HG03520 (cell line): ENCODE results near the gene CTSV.
"Not testable (repeated sequence)": the region's sequence is repeated elsewhere in the genome, so short reads cannot be mapped to it uniquely, and the experiment has no call there.

Experiments used
- ATAC-seq: cut with Tn5 transposase; IDR thresholded peaks from one replicate; pipeline ENCODE4 v1.9.1; 2021; ENCODE audit warnings: mild to moderate bottlenecking, moderate library complexity; ENCODE audit not compliant: unreplicated experiment

The CTSV gene

DNA sequence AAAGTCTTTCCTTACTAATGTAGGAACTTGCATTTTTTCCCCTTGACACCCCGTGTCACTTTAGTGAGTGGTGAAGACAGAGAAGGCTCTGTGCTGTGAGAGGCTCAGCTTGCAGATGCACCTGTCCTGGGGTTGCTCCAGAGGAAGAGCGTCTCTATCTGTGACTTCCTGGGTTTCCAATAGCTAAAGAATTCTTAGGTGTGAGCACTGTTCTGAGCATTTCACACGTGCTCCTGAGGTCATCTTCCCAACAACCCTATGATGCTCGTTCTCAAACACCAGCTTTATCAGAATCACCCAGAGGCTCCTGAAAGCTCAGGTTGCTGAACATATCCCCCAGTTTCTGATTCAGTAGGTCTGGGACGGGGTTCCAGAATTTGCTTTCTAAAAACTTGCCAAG lies 6.4 kb upstream of the CTSV start:
- ATAC-seq: no peak

DNA sequence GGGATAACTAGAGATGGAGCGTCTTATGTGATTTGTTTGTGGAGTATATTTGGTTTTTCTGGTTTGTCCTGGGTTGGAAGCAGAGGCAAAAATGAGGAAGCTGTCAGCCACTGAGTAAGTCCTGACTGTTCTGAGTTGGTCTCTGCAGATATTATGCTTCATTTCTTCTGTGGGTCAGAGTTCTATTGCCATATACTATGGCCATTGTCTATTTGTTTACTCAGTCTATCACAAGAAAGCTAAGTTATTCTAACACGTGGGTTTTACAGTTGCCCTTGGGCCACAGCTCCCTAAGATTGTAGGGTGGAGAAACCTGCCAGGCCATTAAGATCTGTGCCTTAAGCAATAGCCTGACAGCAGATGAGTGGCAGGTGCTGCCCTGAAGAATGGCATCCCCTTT lies 3.0 kb upstream of the CTSV start:
- no peak for ATAC-seq

DNA sequence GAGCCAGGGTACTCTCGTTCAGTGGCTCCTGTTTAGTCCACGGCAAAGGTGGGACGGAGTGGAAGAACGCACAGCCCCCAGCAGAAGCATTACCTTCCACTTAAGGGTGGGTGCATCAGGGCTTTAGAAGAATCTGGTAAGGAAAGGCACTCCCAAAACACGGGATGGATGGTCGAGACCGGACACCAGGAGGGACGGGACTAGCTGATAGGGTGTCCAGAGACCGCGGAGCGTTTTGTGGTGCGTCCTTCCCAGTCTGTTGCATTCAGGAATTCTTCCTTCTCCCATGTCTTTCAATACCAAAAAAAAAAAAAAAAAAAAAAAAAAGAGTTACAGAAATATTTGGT lies 545 bp upstream of the CTSV start:
- ATAC-seq: no peak

DNA sequence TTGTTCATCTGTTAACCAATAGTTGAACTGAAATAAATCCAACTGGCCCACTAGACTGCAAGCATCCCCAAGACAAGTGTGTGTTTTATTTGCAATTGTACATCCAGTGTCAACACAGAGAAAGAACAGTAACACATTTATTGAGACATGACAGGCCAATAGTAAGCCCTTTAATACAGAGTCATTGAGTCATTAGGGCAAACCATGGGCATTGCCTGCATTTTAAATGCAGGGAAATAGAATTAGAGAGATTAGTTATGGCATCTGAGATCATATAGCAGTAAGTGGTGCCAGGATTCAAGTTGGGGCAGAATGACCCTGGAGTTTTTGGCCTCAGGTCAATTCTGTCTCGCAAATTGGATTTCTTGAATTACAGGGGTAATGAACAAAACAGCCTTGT lies 15.4 kb downstream of the CTSV start:
- ATAC-seq: not testable (repeated sequence)

DNA sequence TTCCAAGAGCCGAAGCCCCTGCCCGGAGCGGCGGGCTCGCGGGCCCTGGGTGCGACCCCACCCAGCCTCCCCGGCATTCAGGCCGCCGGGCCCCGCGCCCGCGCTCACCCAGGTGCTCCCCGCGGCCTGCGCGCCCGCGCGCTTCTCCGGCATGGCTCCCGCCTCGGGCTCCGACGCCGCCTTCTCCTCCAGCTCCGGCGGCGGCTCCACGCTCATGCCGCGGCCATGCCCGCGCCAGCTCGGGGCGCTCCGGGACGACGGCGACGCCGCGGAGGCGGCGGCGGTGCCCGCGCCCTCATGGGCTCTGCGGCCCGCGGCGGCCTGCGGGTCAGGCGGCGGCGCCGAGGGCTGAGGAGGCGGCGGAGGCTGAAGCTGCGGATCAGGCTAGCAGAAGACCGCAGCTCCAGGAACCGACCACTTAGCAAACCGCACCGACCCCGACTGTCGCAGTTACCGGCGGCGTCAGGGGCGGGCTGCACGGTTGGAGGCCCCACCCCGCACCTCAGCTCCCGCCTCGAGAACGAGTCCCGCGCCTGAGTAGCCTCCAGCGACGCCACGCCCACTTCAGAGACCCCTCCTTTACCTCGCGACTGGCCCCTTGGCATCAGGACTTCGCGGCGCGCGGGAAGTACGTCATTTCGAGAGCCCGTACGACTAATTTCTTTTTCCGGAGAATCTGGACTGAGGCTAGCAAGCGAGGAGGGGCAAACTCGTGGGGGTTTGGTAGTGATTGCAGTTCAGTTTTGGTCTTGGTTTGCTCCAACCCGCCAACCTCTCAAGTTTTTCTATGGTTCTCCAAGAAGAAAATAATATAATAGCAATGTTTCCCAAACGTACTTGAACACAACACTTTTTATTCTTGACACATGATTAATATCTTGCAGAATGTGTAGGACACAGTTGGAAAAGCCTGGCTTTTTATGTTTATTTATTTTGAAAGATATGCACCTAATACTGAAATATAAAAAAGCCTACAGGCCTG lies 25.5 kb downstream of the CTSV start:
- ATAC-seq: peak; percentile 73

DNA sequence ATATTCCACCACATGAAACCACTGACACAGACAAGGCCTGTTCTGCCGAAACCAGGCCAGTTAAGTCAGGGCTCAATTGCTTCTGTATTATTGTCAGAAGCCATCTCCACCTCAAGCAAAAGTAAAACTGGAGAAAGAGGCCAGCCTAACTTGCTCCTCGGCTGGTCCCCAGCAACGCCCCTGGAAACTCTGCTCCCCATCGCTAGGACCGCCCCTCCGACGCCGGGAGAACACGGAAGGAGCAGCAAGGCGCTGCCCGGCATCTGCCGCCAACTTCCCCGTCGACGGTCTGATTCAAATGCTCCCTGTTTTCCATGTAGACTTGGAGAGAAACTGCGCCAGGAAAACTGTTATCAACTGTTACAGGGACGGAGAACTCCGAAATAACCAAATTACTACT lies 26.3 kb downstream of the CTSV start:
- peak; percentile 62 for ATAC-seq

DNA sequence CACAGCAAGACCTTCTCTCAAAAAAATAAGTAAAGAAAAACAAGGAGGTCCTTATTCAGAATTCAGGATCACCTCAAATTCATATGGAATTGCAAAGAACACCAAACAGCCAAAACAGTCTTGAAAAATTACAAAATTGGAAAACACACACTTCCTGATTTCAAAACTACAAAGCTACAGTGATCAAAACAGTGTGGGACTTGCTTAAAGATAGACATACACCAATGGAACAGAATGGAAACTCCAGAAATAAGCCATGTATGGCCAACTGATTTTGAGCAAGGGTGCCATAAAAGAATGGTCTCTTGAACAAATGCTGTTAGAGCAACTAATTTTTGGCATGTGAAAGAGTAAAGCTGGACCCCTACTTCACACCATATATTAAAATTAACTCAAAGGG lies 36.7 kb downstream of the CTSV start:
- ATAC-seq: not testable (repeated sequence)

DNA sequence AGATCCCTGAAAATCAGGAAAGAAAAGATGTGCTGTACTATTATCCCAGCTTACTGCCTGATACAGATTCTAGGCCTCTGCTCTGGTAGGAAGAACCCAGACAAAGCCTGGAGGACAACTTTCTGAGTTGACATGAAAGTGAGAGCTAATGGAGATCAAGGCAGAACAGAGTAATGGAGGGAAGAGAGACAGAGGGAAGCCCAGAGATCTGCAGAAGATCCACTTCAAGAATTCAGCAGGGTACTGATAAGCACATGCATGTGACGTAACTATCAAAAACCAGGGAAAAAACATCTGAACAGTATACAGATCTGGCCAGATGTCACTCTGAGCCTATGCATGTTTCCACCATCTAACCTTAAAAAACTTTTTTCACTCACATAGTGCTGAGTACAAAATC lies 37.6 kb downstream of the CTSV start:
- not testable (repeated sequence) for ATAC-seq

DNA sequence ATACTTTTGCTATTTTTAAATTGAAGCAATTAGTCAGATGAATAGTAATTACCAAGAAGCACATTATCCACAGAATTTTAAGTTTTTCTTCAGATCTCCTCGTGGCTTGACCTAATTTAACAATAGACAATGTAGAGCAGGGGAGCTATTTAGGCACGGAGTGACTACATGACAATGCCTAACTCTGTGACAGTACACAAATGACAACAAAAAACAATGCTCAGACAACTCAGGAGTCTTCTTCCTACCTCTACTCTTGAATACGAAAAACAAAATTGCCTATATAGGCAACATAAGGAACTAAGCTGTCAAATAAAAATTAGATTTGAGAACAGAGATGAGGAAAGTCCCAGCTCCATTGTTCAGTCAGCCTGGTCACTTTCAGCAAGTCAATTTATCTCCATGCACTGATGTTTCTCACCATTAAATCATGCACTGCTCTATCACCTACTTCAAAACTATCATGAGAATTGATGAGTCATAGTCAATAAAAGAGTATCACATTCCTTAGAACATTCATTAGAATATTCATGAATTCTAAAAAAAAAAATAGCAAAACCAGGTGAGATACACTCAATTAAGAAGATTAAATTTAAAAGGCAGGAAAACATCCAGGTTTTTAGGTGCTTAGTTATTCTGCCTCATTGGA lies 38.7 kb downstream of the CTSV start:
- ATAC-seq: not testable (repeated sequence)

DNA sequence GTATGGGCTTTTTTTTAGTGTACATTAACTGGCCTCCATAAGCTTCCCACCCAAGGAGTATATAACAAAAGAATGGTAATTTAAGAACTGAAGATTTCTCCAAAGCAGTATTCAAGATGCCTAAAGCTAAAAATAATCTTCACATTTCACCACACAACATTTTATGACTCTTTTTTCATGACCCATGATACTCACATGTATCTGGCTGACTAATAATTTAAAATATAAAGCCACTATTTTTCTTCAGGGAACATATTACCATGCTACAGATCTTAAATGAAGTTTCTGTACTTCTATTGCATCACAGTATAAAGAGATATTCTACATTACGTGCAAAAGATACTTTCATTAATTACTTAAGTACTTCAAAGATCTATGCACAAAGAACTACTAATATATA lies 39.2 kb downstream of the CTSV start:
- not testable (repeated sequence) for ATAC-seq

DNA sequence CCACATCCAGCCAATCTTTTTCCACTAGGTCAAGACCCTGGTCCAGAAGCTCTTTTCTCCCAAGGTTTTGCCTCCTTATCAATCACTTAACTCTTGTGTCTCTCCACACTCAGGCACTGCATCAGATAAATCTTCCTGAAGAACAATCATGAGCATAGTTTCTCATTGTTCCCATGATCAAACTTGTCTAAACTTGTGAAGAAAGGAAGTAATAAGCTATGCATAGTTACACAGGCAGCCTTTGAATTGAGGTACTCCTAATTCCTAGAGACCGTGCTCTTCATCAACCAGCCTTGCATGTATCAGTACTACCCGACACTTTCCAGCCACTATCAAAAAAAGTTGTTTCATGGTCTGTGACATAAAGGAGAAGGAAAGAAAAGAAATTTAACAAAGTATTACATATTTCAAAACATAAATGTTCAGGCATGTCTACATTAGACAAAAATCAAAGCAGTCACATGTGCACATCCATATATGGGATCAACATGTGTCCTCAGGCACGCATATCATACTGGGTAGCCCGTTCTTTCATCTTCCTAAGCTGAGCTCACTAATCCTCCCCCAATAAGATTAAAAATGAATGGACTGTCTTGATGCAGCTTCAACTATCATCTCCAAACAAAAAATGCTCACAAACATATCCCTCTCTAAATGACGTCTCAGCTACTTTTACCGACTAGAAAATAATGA lies 41.8 kb downstream of the CTSV start:
- not testable (repeated sequence) for ATAC-seq

DNA sequence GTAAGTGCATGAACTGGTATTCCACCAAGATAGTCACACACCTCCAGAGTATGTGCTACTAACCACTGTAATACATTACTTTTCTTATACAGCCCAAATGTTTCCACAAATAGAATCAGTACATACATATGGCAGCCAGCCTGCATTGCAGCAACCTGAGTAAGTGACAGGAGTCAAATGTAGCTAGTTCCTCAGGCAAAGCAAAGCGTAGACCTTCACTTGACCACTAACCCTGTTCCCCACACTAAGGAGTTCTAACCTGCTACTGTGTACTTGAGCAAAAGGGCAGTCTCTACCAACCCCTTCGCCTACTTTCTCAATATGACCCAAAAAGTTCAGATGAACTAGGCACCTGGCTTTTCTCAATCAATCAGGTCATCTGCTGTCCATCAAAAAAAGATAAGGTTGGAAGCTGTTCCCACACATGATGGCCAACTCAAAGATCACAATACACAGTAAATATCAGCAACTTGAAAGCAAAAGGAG lies 44.4 kb downstream of the CTSV start:
- ATAC-seq: not testable (repeated sequence)

DNA sequence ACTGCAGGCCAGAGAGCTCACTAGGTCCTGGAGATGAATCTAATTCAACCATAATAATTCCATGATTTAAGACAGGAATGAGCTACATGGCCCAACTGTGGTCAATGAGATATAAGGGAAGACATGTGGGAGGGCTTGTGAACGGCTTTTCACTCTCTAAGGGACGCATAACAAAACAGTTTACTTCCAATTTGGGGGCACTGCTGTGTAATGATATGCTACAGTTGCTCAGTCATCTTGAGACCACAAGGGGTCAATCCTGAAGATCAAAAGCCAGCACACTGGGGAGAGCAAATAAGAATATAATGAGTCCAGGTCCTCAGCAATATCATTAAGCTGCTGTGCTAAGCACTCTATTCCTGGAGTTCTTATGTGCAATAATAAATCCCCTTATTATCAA lies 46.6 kb downstream of the CTSV start:
- not testable (repeated sequence) for ATAC-seq

DNA sequence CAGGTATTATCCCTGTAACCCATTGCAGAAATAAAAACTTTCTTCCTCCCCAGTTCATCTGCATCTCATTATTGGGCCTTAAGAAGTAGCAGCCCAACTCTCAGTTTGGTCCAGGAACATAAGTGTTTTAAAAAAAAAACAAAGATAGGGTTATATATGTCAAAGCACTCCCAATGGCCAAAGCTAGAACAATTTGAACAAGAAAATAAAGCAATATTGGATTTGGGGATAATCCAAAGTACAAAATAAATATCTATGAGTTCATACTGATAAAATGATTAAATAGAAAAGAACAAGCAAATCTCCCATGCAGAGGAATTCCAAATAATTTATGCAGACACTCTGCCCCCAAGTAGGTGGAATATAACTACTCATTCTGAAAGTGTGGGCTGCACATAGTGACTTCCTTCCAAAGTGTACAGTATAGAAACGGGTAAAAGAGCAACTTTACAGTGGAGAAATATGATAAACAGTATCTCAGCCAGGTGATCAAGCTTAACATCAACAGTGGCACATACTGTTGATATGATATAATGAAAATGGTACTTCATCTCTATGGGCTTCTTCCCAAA lies 49.1 kb downstream of the CTSV start:
- not testable (repeated sequence) for ATAC-seq

DNA sequence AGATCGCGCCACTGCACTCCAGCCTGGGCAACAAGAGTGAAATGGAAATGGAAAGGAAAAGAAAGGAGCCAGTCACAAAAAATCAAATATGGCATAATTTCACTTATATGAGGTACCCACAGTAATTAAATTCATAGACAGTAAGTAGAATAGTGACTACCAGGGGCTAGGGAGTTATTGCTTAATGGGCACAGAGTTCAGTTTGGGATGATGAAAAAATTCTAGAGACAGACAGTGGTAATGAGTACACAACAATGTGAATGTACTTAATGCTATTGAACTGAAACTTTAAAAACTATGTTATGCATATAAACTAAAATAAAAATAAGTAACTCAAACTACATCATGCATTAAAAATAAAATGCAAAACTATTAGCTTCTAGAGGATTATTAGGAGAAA lies 54.1 kb downstream of the CTSV start:
- not testable (repeated sequence) for ATAC-seq

DNA sequence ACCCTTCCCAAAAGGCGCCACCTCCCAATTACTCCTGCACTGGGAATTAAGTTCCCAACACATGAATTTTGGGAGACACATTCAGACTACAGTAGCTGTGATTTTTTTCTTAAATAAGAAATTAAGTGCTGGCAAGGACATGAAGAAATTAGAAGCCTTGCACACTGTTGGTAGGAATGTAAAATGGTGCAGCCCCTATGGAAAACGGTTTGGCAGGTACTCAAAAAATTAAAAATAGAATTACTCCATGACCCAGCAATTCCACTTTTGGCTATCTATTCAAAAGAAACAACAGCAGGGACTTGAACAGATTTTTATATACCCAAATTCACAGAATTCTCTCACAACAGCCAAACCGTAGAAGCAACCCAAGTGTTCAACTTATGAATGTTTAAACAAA lies 54.8 kb downstream of the CTSV start:
- not testable (repeated sequence) for ATAC-seq

DNA sequence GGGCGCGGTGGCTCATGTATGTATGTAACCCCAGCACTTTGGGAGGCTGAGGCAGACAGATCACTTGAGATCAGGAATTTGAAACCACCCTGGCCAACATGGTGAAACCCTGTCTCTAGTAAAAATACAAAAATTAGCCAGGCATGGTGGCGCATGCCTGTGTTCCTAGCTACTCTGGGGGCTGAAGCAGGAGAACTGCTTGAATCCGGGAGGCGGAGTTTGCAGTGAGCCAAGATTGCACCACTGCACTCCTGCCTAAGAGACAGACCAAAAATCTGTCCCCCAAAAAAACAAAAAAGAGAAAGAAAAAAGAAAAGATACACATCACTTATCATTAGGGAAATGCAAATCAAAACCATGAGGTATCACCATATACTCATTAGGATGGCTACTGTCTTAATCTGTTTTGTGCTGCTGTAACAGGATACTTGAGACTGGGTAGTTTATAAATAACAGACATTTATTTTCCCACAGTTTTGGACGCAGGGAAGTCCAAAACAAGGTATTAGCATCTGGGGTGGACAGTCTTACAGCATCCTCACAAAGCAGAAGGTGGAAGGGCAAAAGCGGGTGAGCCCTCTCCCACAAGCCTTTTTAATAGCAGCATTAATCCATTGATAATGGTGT lies 55.3 kb downstream of the CTSV start:
- ATAC-seq: not testable (repeated sequence)
